ENCODE measurements around the gene NT5C1A.
A peak's percentile ranks its signal among the peaks of the same experiment; 100 is the strongest.

Gene NT5C1A

GRCh38 chr1:39671793-39672550 lies at the start of gene NT5C1A:
Gene NT5C1A (minus strand): TSS chr1:39672107. CDS start chr1:39672038, 69 bp downstream.
- DNase-seq: peak in 38 of 51 donors; percentile 14 to 66 (median 40)

- no peak for DNase-seq
Observed at GRCh38 chr1:39721664-39722063, 49.8 kb upstream of the NT5C1A start.

- peak in 1 of 51 donors; percentile 53 for DNase-seq
Observed at GRCh38 chr1:39720094-39720999, 48.4 kb upstream of the NT5C1A start.

- no peak for DNase-seq
Observed at GRCh38 chr1:39717809-39718208, 45.9 kb upstream of the NT5C1A start.

GRCh38 chr1:39713557-39713956 lies 41.6 kb upstream of the NT5C1A start:
- DNase-seq: no peak

GRCh38 chr1:39711966-39712340 lies 40.0 kb upstream of the NT5C1A start:
- DNase-seq: no peak

- DNase-seq: no peak
Observed at GRCh38 chr1:39711104-39711965, 39.4 kb upstream of the NT5C1A start.

GRCh38 chr1:39707506-39707905 lies 35.6 kb upstream of the NT5C1A start:
- no peak for DNase-seq

- DNase-seq: no peak
Observed at GRCh38 chr1:39704757-39705156, 32.9 kb upstream of the NT5C1A start.

- DNase-seq: no peak
Observed at GRCh38 chr1:39701049-39701439, 29.1 kb upstream of the NT5C1A start.

- no peak for DNase-seq
Observed at GRCh38 chr1:39700348-39700747, 28.4 kb upstream of the NT5C1A start.

- no peak for DNase-seq
Observed at GRCh38 chr1:39699419-39699818, 27.5 kb upstream of the NT5C1A start.

GRCh38 chr1:39698568-39698967 lies 26.7 kb upstream of the NT5C1A start:
- no peak for DNase-seq

- DNase-seq: no peak
Observed at GRCh38 chr1:39696448-39696847, 24.5 kb upstream of the NT5C1A start.

- no peak for DNase-seq
Observed at GRCh38 chr1:39695016-39695415, 23.1 kb upstream of the NT5C1A start.

- no peak for DNase-seq
Observed at GRCh38 chr1:39694026-39694425, 22.1 kb upstream of the NT5C1A start.

- peak in 15 of 51 donors; percentile 17 to 72 (median 43) for DNase-seq
Observed at GRCh38 chr1:39692152-39693074, 20.5 kb upstream of the NT5C1A start.

GRCh38 chr1:39691383-39692151 lies 19.7 kb upstream of the NT5C1A start, which contains the start of gene HPCAL4:
Gene HPCAL4 (minus strand): TSS chr1:39691433. CDS start chr1:39684603, 6,830 bp downstream.
- peak in 49 of 51 donors; percentile 26 to 94 (median 79) for DNase-seq

- DNase-seq: no peak
Observed at GRCh38 chr1:39690794-39691382, 19.0 kb upstream of the NT5C1A start.
